ENCODE results near the gene TRIM17. TPM values are rescaled to one million over a fixed set of nuclear protein-coding genes. Genes with fewer than 3 reads are reported as not detected.

The TRIM17 gene
- polyA plus RNA-seq, 1 donor from 2014 or later, result 0.14 TPM

DNA sequence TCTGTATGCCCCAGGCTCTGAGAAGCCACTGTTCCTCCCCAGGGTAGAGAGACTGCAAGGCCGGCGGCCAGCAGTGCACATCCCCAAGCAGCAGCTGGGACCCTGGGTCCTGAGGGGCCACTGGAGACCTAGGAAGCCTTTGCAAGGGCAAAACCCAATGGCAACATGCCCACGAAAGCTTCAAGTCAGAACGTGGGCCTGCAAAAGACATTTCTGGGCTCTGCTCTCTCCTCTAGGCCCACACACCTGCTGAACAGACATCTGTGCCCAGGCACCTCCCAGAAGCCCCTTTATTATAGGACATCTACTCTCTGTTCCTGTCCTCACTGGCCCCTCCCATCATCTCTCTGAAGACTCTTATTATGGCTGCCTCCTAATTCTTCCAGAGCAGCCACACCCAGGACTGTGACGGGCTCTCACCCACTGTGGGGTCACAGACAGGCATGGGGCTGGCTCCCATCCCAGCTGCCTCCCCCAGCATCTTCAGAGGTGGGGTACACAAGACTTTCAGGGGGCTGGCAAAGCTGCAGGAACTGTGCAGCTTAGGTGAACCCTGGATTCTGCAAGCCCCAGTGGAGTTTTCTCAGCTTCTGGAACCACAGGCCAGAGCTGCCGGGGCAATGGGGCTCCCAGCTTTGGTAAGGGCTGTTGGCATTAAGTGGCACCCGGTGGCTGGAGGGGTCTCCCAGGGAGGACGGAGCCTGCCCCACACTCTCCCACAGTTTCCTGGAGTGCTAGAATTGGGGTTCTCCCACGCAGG lies 22.7 kb downstream of the TRIM17 start:
- H3K9ac ChIP-seq (ENCODE audit: low read length), result no peak overlapping the region
- no peak overlapping the region for H3K4me3 ChIP-seq (ENCODE audit: low read length)
- no peaks in the 10 kb centered on the region for H3K36me3 ChIP-seq (ENCODE audit: insufficient read depth, low read length)
- no peak overlapping the region for H3K4me2 ChIP-seq (ENCODE audit: low read length)
- no peaks in the 10 kb centered on the region for H3F3A ChIP-seq (ENCODE audit: insufficient read depth, low read length, poor library complexity, severe bottlenecking)
- no peaks in the 10 kb centered on the region for H3K79me2 ChIP-seq (replicated peaks; ENCODE audit: insufficient read depth, low read length)
- no peaks in the 10 kb centered on the region for H3K9me2 ChIP-seq (ENCODE audit: insufficient read depth, low read length)
- H3K27ac ChIP-seq (ENCODE audit: low read length), result no peak overlapping the region
- H3K9me3 ChIP-seq (ENCODE audit: low read length), result no peaks in the 10 kb centered on the region
- no peak overlapping the region for H2AFZ ChIP-seq (ENCODE audit: low read depth, low read length)
- TF ChIP-seq SMC3 (conservative IDR thresholded peaks at IDR 0.05; ENCODE audit: poor library complexity) (no peak), RAD21 (conservative IDR thresholded peaks at IDR 0.05) (no peak), POLR2AphosphoS5 (IDR thresholded peaks at IDR 0.05) (no peak), EP300 (conservative IDR thresholded peaks at IDR 0.05; ENCODE audit: poor library complexity, severe bottlenecking) (no peak), EZH2 (IDR thresholded peaks at IDR 0.05; ENCODE audit: borderline replicate concordance, insufficient read depth, low read length, poor library complexity, severe bottlenecking) (no peak), MXI1 (conservative IDR thresholded peaks at IDR 0.05; ENCODE audit: poor library complexity, severe bottlenecking) (no peak)
- TF ChIP-seq, protein P1, sequence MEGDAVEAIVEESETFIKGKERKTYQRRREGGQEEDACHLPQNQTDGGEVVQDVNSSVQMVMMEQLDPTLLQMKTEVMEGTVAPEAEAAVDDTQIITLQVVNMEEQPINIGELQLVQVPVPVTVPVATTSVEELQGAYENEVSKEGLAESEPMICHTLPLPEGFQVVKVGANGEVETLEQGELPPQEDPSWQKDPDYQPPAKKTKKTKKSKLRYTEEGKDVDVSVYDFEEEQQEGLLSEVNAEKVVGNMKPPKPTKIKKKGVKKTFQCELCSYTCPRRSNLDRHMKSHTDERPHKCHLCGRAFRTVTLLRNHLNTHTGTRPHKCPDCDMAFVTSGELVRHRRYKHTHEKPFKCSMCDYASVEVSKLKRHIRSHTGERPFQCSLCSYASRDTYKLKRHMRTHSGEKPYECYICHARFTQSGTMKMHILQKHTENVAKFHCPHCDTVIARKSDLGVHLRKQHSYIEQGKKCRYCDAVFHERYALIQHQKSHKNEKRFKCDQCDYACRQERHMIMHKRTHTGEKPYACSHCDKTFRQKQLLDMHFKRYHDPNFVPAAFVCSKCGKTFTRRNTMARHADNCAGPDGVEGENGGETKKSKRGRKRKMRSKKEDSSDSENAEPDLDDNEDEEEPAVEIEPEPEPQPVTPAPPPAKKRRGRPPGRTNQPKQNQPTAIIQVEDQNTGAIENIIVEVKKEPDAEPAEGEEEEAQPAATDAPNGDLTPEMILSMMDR (IDR thresholded peaks at IDR 0.05; ENCODE audit: poor library complexity, severe bottlenecking), result no peak
- H3K27me3 ChIP-seq (ENCODE audit: insufficient read depth, low read depth, low read length), result no peaks in the 10 kb centered on the region
- no peaks in the 10 kb centered on the region for H4K20me1 ChIP-seq (ENCODE audit: insufficient read depth)

DNA sequence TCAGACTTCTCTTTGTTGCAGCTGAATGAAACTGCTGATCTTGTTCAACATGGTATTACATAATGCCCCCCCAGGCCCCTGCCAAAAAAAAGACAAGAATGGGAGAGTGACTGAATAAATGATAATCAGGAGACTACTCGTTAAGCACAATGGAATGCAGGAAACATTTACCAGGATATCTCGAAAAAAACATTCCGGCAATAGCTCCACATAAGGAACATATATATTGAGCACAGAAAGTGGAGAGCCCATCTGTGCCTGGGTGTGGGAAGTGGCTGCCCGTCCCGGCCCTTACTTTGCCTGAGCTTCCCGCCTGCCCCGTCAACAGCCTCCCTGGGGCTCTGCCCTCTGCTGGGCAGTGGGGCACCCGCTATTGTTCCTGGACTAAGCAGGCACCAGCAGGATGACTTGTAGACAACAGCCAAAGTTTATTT lies 23.4 kb downstream of the TRIM17 start:
- no peaks in the 10 kb centered on the region for H3K27me3 ChIP-seq (ENCODE audit: insufficient read depth, low read depth, low read length)
- H3F3A ChIP-seq (ENCODE audit: insufficient read depth, low read length, poor library complexity, severe bottlenecking), result no peaks in the 10 kb centered on the region
- no peak overlapping the region for H3K27ac ChIP-seq (ENCODE audit: low read length)
- no peaks in the 10 kb centered on the region for H3K79me2 ChIP-seq (replicated peaks; ENCODE audit: insufficient read depth, low read length)
- H3K4me3 ChIP-seq (ENCODE audit: low read length), result no peak overlapping the region
- no peaks in the 10 kb centered on the region for H4K20me1 ChIP-seq (ENCODE audit: insufficient read depth)
- H3K9me3 ChIP-seq (ENCODE audit: low read length), result no peaks in the 10 kb centered on the region
- H3K36me3 ChIP-seq (ENCODE audit: insufficient read depth, low read length), result no peaks in the 10 kb centered on the region
- no peak for TF ChIP-seq SMC3 (conservative IDR thresholded peaks at IDR 0.05; ENCODE audit: poor library complexity)
- TF ChIP-seq EP300 (conservative IDR thresholded peaks at IDR 0.05; ENCODE audit: poor library complexity, severe bottlenecking), result no peak
- no peak for TF ChIP-seq RAD21 (conservative IDR thresholded peaks at IDR 0.05)
- no peak for TF ChIP-seq MXI1 (conservative IDR thresholded peaks at IDR 0.05; ENCODE audit: poor library complexity, severe bottlenecking)
- TF ChIP-seq POLR2AphosphoS5 (IDR thresholded peaks at IDR 0.05), result no peak
- TF ChIP-seq, protein P2, sequence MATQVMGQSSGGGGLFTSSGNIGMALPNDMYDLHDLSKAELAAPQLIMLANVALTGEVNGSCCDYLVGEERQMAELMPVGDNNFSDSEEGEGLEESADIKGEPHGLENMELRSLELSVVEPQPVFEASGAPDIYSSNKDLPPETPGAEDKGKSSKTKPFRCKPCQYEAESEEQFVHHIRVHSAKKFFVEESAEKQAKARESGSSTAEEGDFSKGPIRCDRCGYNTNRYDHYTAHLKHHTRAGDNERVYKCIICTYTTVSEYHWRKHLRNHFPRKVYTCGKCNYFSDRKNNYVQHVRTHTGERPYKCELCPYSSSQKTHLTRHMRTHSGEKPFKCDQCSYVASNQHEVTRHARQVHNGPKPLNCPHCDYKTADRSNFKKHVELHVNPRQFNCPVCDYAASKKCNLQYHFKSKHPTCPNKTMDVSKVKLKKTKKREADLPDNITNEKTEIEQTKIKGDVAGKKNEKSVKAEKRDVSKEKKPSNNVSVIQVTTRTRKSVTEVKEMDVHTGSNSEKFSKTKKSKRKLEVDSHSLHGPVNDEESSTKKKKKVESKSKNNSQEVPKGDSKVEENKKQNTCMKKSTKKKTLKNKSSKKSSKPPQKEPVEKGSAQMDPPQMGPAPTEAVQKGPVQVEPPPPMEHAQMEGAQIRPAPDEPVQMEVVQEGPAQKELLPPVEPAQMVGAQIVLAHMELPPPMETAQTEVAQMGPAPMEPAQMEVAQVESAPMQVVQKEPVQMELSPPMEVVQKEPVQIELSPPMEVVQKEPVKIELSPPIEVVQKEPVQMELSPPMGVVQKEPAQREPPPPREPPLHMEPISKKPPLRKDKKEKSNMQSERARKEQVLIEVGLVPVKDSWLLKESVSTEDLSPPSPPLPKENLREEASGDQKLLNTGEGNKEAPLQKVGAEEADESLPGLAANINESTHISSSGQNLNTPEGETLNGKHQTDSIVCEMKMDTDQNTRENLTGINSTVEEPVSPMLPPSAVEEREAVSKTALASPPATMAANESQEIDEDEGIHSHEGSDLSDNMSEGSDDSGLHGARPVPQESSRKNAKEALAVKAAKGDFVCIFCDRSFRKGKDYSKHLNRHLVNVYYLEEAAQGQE (IDR thresholded peaks at IDR 0.05; ENCODE audit: borderline replicate concordance), result no peak
- TF ChIP-seq, protein P1 (IDR thresholded peaks at IDR 0.05; ENCODE audit: poor library complexity, severe bottlenecking), result no peak
- no peak for TF ChIP-seq EZH2 (IDR thresholded peaks at IDR 0.05; ENCODE audit: borderline replicate concordance, insufficient read depth, low read length, poor library complexity, severe bottlenecking)
- no peak for TF ChIP-seq TAF1 (IDR thresholded peaks at IDR 0.05; ENCODE audit: low read depth)
- no peak overlapping the region for H3K9ac ChIP-seq (ENCODE audit: low read length)
- no peaks in the 10 kb centered on the region for H3K9me2 ChIP-seq (ENCODE audit: insufficient read depth, low read length)
- H2AFZ ChIP-seq (ENCODE audit: low read depth, low read length), result no peak overlapping the region
- no peak overlapping the region for H3K4me2 ChIP-seq (ENCODE audit: low read length)
